Lower leg skin (tissue), 3 donors: ENCODE results near the gene NSMCE1.

Experiments used
- POLR2A ChIP-seq, 2 donors: fragments of 450-650 bp; IDR thresholded peaks; one replicate each; pipeline ENCODE4 v1.6.1; 2016 to 2017; ENCODE audit warnings: antibody characterized with exemption in 2 of 2, mild to moderate bottlenecking in 1 of 2, moderate library complexity in 1 of 2
- TF ChIP-seq, protein P1 (sequence below), 3 donors: fragments of 450-650 bp; IDR thresholded peaks; one replicate each; pipeline ENCODE4 v1.5.1; 2016; ENCODE audit warnings: antibody characterized with exemption in 3 of 3, mild to moderate bottlenecking in 3 of 3, moderate library complexity in 2 of 3

DNA sequence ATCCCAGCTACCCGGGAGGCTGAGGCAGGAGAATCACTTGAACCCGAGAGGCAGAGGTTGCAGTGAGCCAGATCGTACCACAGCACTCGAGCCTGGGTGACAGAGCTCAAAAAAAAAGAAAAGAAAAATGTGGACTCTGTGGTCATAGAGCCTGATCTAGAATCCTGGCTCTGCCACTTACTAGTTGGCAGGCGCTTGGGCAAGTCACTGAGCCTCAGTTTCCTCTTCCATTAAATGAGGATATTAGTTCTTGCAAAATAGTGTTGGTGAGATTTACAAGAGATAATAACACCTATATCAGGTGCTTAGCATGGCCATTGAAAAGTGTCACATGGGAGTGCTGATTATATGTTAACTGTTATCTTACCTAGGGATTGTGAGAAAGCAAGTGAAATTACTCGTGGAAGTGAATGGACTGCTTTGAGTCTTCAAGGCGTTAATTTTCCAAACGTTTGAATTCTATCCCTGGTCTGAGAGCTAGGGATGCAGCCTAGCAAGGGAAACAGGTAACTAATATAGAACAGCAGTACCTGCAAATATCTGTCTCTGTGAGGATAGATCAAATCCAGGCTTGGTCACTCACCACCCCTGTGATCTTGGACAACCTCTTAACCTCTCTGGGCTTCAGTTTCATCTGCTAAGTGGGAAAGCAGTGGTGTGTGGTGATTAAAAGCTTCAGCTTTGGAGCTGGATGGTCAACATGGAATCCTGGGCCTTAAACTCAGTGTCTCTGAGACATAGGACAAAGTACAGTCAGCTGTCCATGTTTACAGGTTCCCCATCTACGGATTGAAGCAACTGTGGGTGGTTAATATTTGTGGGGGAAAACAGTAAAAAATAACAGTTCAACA is 953 bp upstream of the NSMCE1 start:
- TF ChIP-seq POLR2A (IDR thresholded peaks at IDR 0.05), result no peak
- TF ChIP-seq, protein P1, sequence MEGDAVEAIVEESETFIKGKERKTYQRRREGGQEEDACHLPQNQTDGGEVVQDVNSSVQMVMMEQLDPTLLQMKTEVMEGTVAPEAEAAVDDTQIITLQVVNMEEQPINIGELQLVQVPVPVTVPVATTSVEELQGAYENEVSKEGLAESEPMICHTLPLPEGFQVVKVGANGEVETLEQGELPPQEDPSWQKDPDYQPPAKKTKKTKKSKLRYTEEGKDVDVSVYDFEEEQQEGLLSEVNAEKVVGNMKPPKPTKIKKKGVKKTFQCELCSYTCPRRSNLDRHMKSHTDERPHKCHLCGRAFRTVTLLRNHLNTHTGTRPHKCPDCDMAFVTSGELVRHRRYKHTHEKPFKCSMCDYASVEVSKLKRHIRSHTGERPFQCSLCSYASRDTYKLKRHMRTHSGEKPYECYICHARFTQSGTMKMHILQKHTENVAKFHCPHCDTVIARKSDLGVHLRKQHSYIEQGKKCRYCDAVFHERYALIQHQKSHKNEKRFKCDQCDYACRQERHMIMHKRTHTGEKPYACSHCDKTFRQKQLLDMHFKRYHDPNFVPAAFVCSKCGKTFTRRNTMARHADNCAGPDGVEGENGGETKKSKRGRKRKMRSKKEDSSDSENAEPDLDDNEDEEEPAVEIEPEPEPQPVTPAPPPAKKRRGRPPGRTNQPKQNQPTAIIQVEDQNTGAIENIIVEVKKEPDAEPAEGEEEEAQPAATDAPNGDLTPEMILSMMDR (IDR thresholded peaks at IDR 0.05), result no peak
